DLD1 (cell line): ENCODE data around the gene CTNND2.
"Not testable (repeated sequence)": the region's sequence is repeated elsewhere in the genome, so short reads cannot be mapped to it uniquely, and the experiment has no call there.

Source experiments
- in situ Hi-C: cut with HindIII; loops from 2 replicates; pipeline ENCODE4 v1.10.0; 2017; ENCODE audit warnings: low sequenced_read_pairs

CTNND2 gene

DNA sequence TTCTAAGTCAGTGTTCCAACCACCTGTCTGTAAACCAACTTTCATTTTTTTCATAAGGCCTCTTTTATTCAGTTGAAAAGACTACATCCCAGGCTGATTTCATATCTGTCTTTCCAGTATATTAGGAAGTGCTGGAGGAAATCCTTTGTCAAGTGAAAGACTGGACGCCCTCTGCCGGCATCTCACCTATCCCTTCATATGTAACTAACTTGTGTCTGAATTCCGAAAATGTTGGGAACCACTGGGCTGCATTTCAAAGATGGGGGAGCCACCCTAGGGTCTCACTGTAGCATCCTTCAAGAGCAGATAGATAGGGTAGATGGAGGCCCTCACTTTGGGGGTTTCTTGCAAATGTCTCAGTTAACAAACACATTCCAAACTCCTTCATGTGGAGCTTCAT is 569.8 kb downstream of the CTNND2 start:
- in situ Hi-C loops = no loop called here

DNA sequence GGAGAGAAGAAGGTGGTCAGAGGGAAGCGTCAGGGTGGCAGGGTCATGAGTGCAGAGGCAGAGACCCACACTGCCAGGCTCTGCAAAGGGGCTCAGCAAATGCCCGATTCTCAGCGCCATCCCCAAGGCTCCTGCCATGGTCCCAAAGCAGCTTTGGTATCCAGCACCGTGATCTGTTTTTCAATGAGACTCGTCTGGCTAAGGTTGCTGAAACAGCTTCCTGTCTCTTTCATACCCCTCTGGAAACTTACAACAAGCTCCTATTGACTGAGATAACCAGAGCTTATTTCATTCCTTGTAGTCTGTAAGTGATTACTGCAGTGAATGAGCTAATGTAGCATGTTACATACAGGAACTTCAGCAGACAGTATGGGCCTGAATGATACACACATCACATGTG is 574.6 kb downstream of the CTNND2 start:
- in situ Hi-C loops = no loop called here

- in situ Hi-C loops = no loop called here
Observed at GRCh38 chr5:11324521-11325289, 579.5 kb downstream of the CTNND2 start.

DNA sequence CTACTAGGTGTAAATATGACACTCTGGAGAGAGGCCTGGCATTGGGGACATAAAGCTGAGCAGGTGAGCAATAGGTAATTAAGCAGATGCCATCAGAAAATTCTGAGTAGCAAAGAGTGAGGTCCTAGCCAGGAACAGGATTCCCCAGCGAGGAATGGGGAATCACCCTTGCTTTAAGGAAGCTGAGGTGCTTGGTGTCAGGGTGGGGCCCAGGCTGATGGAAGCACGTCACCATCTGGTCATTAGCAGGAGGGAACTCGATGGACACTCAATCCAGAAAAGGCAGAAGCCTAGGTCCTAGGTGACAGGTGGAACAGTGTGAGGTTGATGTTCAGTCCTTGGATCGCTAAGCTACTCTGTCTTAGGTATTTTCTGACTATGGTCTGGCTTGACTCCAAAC is 580.5 kb downstream of the CTNND2 start:
- in situ Hi-C loops = no loop called here

DNA sequence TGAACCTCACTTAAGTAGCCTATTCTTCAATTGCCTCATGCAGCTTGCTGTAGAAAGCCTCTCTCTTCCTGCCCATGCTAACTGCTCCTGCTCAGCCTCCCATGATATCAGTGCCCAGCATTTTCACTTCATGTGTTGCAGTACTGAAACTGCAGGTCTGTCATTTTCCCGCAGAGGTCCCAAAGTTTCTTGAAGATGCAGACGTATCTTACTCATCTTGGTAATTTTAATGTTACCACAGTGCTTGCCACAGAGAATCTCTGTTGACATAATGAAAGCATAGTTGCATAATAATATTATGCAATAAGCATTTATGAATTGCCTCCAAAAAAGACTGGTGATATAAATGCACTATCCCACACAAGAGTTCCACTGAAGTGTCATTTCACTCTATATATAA is 582.1 kb downstream of the CTNND2 start:
- in situ Hi-C loops = no loop called here

DNA sequence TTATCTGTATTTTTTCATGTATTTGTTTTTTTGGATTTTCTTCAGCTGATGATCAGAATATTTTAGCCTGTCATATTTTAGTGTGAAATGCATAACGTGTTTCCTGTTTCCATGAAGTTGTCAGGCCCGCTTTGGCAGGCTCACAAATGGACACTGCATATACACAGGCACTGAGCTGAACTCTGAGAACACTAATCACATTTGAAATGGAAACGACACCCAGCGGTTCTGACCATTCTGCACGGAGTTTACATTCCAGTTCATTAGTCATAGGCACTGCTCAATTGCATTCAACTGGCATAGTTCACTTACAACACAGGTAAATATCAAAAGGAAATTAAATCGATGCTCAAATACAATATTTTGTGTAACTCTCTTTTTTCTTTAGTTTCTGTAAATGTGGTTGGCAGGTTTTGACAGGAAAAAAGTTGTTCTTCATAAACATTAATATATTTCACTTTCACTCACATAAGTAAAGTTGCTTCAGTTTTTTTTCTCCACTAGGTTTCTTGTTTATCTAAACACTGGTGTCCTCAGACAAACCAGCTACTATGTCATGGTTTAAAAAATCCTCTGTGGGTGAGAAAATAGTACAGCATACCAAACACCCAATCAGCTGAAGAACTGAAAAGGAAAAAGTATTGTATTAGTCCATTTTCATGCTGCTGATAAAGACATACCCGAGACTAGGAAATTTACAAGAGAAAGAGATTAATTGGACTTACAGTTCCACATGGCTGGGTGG is 584.2 kb downstream of the CTNND2 start:
- in situ Hi-C loops = no loop called here

GRCh38 chr5:11313694-11314093 is 590.6 kb downstream of the CTNND2 start:
- in situ Hi-C loops = not testable (repeated sequence)

DNA sequence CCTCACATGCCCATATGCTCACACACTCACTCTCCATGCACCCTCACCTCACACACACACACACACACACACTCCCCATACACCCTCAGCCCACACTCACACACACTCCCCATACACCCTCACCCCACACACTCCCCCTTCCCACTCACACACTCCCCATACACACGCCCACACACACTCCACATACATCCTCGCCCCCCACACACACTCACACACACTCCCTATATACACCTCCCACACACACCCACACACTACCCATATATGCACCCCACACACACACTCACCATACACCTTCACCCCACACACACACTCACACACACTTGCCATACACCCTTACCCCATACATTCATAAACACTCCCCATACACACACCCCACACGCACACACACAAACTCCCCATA is 592.5 kb downstream of the CTNND2 start:
- in situ Hi-C loops = no loop called here

DNA sequence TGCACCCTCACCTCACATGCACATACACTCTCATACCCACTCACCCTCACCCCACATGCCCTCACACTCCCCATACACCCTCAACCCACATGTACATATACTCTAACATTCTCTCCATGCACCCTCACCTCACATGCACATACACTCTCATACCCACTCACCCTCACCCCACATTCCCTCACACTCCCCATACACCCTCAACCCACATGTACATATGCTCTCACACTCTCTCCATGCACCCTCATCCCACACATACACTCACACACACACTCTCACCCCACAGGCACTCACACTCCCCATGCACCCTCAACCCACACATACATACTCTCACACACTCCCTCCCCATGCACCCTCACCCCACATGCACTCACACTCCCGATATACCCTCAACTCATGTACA is 593.0 kb downstream of the CTNND2 start:
- in situ Hi-C loops = no loop called here

DNA sequence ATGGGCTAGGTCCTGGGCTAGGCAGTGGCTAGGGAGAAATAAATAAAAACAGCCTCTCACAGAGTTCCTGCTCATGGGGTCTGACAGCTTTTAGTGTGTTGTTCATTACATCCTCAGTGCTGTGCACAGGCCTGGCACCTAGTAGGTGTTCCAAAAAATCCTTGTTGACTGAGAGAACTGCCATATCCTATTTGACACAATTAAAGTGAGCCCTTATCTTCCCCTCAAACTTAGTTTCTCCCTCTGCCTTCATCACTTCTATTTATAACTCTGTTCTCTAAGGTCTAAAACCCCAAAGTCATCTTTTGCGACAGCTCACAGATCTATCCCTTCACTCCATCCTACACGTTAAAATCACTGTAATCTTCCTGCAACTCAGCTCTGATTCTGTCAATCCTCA is 594.1 kb downstream of the CTNND2 start:
- in situ Hi-C loops = no loop called here

DNA sequence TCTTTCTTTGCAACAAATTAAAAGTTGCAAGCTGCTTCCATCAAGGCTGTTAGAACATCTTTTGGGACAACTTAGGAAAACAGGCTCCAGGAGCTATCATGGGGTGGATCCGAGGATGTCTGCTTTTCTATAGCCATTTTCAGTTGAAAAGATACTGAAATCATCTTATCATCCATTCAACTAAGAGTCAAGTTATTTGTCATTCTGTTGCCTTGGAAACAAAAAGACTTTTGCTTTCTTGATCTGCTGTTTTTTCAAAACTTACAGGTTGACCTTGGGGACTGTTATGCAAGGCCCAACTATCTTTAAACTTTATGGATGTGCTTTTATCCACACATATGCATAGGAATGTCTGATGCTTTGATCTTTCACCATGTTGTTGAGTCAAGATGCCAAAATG is 597.9 kb downstream of the CTNND2 start:
- in situ Hi-C loops = no loop called here

GRCh38 chr5:11305245-11305644 is 599.0 kb downstream of the CTNND2 start:
- in situ Hi-C loops = no loop called here

DNA sequence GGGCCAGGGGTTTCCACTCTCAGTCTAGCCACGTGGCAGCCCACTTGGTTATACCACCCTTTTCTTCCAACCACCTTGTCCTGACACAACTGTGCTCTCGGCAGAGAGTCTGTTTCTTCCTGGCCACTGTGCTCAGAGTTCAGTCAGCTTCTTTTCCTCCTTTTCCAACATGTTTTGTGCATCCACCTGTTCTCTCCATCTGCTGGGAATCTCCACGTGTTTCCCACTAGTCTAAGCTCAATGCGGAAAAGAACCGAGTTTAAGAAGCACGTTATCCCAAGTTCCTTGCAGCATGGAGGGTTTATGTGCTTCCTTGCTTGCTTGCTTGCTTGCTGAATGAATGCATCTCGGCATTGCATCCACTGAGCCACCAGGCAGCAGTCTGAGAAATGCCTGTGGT is 599.6 kb downstream of the CTNND2 start:
- in situ Hi-C loops = no loop called here

- in situ Hi-C loops = no loop called here
Observed at GRCh38 chr5:11302663-11303062, 601.6 kb downstream of the CTNND2 start.

- in situ Hi-C loops = no loop called here
Observed at GRCh38 chr5:11301171-11301570, 603.1 kb downstream of the CTNND2 start.

DNA sequence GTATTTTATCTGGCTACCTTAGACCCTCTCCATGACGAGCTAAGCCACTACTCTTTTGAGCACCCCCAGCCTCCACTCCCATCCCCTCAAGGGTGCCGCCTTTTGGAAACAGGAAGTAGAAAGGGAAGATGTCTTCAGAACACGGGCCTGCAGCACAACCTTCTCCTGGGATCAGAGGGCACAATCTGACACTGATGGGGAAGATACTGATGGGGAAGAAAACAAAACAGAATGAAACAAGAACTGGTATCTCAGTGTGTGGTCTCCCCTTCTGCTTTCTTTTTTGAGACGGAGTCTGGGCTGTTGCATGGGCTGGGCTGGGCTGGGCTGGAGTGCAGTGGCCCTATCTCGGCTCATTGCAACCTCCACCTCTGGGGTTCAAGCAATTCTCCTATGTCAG is 603.5 kb downstream of the CTNND2 start:
- in situ Hi-C loops = no loop called here

DNA sequence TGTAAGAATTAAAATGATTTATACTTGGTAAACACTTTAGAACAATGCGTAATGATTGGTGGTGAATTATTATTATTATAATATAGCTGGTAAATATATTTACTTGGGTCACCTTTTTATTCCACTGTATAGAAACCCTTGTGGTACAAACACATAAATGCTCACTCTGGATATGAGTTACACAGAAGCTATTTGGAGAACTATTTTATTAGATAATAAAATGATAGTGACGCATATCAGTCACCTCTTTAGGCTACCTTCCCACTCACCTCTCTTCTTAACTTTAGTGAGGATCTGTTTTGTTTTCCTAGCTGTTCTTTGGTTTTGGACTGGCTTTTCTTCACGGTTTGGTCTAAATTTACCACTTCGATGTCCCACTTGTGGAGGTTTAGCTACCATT is 605.4 kb downstream of the CTNND2 start:
- in situ Hi-C loops = no loop called here

DNA sequence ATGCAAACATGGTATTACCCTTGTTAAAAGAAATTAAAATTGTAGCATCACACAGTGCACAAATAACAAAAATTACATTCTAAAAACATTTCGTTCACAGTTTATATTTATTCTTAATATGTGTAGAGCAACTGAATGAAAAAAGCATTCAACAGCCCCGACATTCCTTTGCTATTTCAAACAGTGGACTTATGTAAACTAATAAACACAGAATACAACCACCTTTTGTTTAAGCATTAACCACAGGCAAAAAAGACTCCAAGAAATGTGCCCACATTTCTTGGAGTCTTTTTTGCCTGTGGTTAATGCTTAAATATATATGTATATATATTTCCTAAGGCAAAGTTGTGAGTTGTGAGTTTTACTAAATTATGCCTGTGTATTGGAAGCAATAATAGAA is 610.7 kb downstream of the CTNND2 start:
- in situ Hi-C loops = no loop called here

DNA sequence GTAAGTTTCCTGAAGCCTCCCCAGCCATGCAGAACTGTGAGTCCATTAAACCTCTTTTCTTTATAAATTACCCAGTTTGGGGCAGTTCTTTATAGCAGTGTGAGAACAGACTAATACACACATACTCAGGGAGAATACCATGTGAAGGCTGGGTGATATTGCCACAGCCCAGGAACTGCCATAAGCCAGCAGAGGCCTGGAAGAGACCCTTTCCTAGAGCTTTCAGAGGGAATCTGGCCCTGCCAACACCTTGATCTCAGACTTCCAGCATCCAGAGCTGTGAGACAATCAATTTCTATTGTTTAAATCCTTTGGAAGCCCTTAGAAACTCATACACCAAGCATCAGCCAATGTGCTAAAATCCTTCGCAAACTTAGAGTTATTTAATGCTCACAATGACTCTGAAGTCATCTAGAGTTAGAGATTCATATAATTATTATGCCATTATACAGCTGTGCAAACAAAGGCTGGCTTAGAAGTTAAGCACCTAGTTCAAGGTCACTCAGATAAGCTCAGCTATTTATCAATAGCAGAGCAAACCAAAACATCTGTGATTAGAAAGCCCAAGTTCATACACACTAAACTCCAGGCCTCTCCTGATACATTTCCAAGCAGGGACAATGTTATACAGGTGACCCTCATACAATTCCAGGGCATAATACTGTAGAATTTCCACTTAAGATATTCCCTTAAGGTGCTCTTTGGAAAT is 611.4 kb downstream of the CTNND2 start:
- in situ Hi-C loops = no loop called here

DNA sequence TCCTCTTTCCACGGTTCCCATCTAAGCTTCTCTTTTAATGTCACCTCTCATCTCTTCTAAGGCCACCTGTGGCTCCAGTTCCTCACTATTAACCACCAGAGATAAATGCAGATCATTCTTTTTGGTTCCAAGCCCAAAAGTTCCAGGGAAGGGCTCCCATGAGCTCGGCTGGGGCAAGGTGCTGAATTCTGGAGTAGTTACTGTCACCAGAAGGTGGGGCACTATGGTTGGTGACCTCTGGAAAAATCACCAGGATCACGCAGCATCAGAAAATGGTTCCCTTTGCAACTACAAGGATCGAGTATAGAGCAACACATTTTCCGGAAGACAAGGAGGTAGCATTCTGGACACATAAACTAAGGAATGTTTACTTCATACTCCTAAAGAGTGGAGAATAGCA is 614.5 kb downstream of the CTNND2 start:
- in situ Hi-C loops = no loop called here

GRCh38 chr5:11289208-11289607 is 615.0 kb downstream of the CTNND2 start:
- in situ Hi-C loops = no loop called here

DNA sequence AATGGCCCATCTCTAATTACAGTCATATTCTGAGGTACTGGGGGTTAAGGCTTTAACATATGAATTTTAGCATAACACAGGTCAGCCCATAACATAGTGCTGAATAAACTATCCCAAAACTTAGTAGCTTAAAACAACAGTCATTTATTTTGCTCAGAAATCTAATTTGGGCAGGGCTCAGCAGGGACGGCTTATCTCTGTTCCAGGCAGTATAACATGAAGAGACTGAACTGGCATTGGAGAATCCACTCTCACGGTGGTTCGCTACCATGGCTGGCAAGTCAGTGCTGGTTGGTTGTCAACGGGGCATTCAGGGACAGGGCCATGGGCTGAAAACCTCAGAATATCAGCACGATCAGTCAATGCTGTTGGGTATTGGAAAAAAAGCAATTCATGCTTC is 622.4 kb downstream of the CTNND2 start:
- in situ Hi-C loops = no loop called here
